HG03558 (cell line): ENCODE data around the gene ERP29.
"Not testable (repeated sequence)": the region's sequence is repeated elsewhere in the genome, so short reads cannot be mapped to it uniquely, and the experiment has no call there.

Source experiments
- ATAC-seq: cut with Tn5 transposase; IDR thresholded peaks from one replicate; pipeline ENCODE4 v1.9.1; 2021; ENCODE audit warnings: moderate number of reproducible peaks; ENCODE audit not compliant: unreplicated experiment; ENCODE audit errors: extremely low read depth

The ERP29 gene

GRCh38 chr12:112031472-112031871, 18.2 kb downstream of the ERP29 start:
- no peak for ATAC-seq

- no peak for ATAC-seq
Observed at GRCh38 chr12:112032292-112032691, 19.1 kb downstream of the ERP29 start.

GRCh38 chr12:112035219-112035785, 22.1 kb downstream of the ERP29 start:
- no peak for ATAC-seq

- ATAC-seq, result not testable (repeated sequence)
Observed at GRCh38 chr12:112036614-112037013, 23.4 kb downstream of the ERP29 start.

- no peak for ATAC-seq
Observed at GRCh38 chr12:112046003-112046402, 32.8 kb downstream of the ERP29 start.

DNA sequence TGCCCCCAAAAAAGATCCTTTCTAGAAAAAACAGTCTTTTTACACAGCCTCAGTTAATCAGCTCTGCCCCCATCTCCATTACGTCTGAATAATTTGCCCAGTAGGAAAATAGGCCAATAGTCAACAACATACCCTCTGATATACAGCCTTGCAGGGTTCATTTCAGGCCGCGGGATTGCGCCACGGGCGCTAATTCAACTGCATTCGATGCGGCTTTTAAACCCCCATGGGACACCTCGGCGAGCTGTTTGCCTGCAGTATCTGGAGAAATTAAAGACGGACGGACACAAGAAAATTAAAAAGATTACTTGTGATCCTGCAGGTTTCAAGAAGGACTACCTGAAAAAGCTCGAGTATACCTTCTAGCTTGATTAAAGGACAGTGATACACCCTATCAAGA, 36.1 kb downstream of the ERP29 start:
- ATAC-seq, result no peak

DNA sequence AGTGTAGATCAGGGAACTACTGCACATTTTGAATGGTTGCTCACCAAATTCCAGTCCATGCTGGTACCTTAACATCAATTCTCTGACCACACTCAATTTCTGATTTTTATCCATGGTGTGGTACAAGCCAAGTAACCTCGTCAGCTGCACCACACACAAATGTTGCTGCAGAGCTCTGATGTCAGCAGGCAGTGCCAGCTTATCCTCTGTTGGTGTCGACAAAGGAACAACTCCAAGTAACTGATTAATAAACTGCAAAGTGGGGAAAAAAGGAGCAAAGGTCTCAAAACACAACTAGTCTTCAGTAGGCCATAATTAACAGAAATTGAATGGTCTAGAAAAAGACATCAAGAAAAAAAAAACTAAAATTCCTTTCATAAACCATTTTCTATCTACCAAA, 47.9 kb downstream of the ERP29 start:
- no peak for ATAC-seq

DNA sequence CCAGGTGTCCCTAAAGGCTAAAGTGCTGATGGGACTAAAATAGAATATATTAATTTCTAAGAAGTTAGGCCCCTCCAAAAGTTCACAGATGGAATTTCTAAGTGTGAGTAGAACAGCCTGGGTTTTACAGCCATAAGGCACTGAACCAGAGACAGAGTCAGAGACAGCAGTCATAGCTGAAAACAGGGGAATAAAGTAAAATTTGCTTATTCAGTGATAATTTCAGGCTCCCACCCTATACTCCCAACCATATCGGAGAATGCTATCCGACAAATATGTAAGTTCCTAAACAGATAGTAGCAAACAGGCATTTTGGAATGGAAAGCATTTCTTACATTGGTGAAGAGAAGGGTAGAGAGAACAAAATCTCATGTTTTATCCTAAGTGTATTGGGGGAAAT, 50.0 kb downstream of the ERP29 start:
- no peak for ATAC-seq

GRCh38 chr12:112066566-112066965, 53.3 kb downstream of the ERP29 start:
- ATAC-seq, result no peak
